GM03348 (cell line): ENCODE data around the gene CREG2.

ENCODE experiments used
- DNase-seq: peaks from one replicate; pipeline ENCODE4 v3.0.0; 2012; ENCODE audit warnings: low spot score

CREG2 gene

GRCh38 chr2:101306410-101306809, 80.9 kb downstream of the CREG2 start:
- DNase-seq: peak; percentile 12

DNA sequence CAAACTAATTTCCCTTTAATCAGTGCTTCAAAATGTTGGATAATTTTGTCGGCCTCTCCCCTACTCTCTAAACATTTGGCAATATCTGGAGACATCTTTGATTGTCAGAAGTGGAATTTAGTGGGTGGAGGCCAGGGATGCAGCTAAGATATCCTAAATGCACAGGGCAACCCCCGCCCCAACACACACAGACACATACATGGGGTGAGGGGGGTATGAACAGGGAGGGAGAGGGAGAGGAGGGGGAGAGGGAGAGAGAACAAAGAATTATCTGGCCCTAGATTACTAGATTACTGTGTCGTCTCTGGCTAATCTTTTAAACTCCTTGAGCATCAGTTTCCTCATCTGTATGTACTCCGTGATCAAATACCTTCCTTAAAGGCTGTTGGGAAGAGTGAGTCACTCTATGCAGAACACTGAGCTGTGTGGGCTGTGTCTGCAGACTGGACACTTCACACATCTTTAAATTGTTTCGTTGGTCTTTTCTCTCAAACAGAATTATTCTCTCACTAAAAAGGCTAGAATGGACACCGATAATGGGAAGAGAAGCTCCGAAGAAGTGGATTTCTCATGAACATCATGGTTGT, 81.7 kb downstream of the CREG2 start:
- peak; percentile 65 for DNase-seq

DNA sequence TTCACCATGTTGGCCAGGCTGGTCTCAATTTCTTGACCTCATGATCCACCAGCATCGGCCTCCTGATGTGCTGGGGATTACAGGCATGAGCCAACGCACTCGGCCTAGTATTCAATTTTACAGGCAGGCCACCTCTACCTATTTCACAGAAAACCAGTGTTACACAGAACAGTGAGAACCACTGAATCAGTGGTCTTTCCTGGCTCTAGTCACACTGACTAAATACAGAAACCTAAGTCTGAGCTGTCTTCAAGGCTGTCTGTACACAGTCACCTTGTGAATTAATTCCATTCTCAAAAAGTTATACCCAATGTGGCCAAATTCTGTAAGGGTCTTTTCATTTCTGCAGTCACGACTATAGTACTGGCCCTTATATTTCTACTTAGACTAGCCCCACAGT, 82.3 kb downstream of the CREG2 start:
- no peak for DNase-seq

DNA sequence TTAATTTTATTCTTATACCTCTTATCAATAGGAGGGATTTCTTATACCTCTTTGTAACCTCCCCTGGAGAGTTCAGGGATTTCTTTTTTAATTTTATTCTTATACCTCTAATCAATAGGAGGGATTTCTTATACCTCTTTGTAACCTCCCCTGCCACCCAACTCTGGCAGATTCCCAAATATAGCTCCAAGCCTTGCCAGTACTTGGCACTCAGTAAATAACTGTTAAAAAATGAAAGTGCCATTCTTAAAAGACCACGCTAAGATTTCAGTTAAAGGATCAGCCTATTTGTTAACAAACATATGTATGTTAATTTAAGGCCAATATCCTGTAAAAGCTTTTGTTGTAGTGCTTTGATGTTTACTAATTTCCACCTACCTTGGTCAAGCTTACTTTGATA, 83.6 kb downstream of the CREG2 start:
- no peak for DNase-seq

DNA sequence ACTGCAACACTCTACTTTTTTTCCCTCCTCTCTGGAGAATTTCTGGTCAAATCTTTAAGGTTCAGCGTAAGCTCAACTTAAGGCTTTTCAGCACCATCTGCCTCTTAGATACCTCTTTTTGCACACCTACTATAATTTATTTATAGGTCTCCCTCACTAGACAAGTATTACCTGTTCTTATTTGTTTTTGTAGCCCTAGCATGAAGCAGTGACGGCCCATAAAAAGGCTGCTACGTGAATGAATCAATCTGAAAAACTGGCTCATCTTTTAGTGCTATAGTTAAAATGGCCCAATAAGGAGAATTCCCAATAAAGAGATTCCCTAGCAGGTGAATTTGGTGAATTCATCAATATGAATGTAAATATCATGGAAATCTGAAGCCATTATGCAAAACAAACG, 85.3 kb downstream of the CREG2 start:
- DNase-seq: no peak

DNA sequence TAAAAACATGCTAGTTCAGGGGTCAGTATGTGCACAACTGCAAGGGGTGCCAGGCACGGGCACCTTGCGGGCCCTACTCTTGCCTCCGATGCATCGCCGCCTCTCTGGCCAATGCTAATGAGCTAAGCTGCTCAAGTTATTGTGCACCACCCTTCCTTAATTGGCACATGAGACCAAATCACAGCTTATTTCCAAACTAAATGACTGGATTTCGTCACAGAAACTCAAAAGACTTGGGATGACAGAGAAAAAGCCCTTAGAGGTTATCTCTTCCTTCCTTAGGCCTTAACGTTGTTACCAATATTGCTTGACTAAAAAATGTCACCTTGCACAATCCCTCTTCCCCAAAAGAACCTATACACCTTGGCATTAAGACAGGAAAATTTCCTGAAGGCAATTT, 86.5 kb downstream of the CREG2 start:
- DNase-seq: no peak

- DNase-seq: no peak
Observed at GRCh38 chr2:101300164-101300563, 87.1 kb downstream of the CREG2 start.

DNA sequence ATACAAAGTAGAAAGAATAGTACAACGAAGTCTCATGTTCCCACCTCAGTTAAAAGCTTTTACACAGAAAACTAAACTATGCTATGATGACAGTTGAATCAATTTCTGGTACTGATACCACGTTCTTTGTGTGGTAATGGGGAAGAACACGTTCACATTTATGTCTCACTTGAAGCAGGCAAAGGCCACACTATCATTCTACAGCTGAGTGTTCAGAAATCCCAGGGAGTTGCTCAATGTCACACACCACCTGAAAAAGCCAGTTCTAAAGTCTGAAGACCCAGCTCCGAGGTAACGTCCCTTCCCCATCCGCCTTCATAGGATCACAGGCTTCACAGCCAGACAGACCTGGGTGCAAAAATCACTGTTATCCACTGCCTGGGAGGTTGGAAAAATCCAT, 87.7 kb downstream of the CREG2 start:
- no peak for DNase-seq

DNA sequence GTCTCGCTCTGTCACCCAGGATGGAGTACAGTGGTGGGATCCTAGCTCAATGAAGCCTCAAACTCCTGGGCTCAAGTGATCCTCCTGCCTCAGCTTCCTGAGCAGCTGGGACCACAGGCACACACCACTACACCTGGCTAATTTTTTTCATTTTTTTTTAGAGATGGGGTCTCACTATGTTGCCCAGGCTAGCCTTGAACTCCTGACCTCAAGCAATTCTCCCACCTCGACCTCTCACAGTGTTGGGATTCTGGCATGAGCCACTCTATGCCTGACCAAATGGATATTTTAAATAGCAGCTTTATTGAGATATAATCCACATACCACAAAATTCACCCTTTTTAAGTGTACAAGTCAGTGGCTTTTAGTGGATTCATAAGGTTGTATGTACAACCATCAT, 89.9 kb downstream of the CREG2 start:
- no peak for DNase-seq

DNA sequence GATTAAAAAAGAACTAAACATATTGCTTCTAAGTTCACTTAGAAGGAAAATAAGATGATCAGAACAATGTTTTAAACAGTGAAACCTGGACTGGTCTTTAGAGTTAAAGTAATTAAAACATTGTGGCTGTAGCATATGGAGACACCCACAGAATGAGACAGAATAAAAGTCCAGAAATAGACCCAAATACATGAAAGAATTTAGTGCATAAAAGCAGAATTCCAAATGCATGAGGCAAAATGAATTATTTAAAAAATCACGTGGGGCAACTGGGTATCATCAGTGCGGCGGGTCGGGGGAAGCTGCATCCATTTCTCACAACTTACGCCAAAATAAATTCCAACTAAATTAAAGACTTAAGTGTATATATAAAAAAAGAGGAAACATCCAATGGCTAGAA, 90.9 kb downstream of the CREG2 start:
- peak; percentile 65 for DNase-seq

DNA sequence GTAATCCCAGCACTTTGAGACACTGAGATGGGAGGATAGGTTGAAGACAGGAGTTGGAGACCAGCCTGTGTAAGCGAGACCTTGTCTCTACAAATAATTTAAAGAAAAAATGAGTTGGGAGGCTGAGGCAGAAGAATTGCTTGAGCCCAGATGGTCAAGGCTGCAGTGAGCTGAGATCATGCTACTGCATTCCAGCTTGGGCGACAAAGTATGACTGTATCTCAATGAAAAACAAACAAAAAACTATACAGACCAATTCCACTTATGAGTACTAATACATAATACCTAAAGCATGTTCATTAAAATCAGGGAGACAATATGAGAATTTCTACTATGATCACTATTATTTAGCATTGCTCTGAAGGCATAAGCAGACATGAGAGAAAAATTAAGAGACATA, 91.4 kb downstream of the CREG2 start:
- peak; percentile 34 for DNase-seq
